ENCODE results near the gene HNRNPLL. TPM values are rescaled to one million over a fixed set of nuclear protein-coding genes. Genes with fewer than 3 reads are reported as not detected.
A peak's percentile ranks its signal among the peaks of the same experiment; 100 is the strongest.
"Not testable (repeated sequence)": the region's sequence is repeated elsewhere in the genome, so short reads cannot be mapped to it uniquely, and the experiment has no call there.

HNRNPLL gene
- total RNA-seq, 1 donor from 2014 or later: 12.3 TPM

GRCh38 chr2:38557217-38557616 is 45.5 kb downstream of the HNRNPLL start:
- DNase-seq (ENCODE audit: low spot score) (no peak), ATAC-seq (no peak)

- DNase-seq (ENCODE audit: low spot score) (no peak), ATAC-seq (no peak)
Measured at GRCh38 chr2:38556006-38556801, 46.5 kb downstream of the HNRNPLL start.

GRCh38 chr2:38554973-38555595 is 47.6 kb downstream of the HNRNPLL start:
- DNase-seq (ENCODE audit: low spot score) (no peak), ATAC-seq (peak; percentile 71)

GRCh38 chr2:38553554-38553953 is 49.2 kb downstream of the HNRNPLL start:
- ATAC-seq (no peak), DNase-seq (ENCODE audit: low spot score) (no peak)

GRCh38 chr2:38552259-38552658 is 50.5 kb downstream of the HNRNPLL start:
- DNase-seq (ENCODE audit: low spot score): no peak
- ATAC-seq: no peak

- DNase-seq (ENCODE audit: low spot score) (no peak), ATAC-seq (no peak)
Measured at GRCh38 chr2:38551746-38552145, 51.0 kb downstream of the HNRNPLL start.

- no peak for ATAC-seq
Measured at GRCh38 chr2:38551171-38551570, 51.6 kb downstream of the HNRNPLL start.

GRCh38 chr2:38549851-38550250 is 52.9 kb downstream of the HNRNPLL start:
- ATAC-seq (no peak), DNase-seq (ENCODE audit: low spot score) (no peak)

More at GRCh38 chr2:38551171-38551570, 51.6 kb downstream of the HNRNPLL start:
- no peak for DNase-seq (ENCODE audit: low spot score)

- ATAC-seq (no peak), DNase-seq (ENCODE audit: low spot score) (no peak)
Measured at GRCh38 chr2:38549071-38549704, 53.5 kb downstream of the HNRNPLL start.

- DNase-seq (ENCODE audit: low spot score): no peak
- no peak for ATAC-seq
Measured at GRCh38 chr2:38547791-38548190, 54.9 kb downstream of the HNRNPLL start.

- ATAC-seq: no peak
- no peak for DNase-seq (ENCODE audit: low spot score)
Measured at GRCh38 chr2:38546585-38546984, 56.1 kb downstream of the HNRNPLL start.

- DNase-seq (ENCODE audit: low spot score): no peak
- no peak for ATAC-seq
Measured at GRCh38 chr2:38546064-38546463, 56.7 kb downstream of the HNRNPLL start.

GRCh38 chr2:38542248-38542631 is 60.5 kb downstream of the HNRNPLL start:
- not testable (repeated sequence) for ATAC-seq

GRCh38 chr2:38540580-38541286 is 62.0 kb downstream of the HNRNPLL start:
- ATAC-seq (no peak), DNase-seq (ENCODE audit: low spot score) (no peak)

More at GRCh38 chr2:38542248-38542631, 60.5 kb downstream of the HNRNPLL start:
- DNase-seq (ENCODE audit: low spot score): not testable (repeated sequence)

- DNase-seq (ENCODE audit: low spot score): no peak
- ATAC-seq: no peak
Measured at GRCh38 chr2:38539086-38539485, 63.6 kb downstream of the HNRNPLL start.

- DNase-seq (ENCODE audit: low spot score) (no peak), ATAC-seq (no peak)
Measured at GRCh38 chr2:38537937-38538525, 64.7 kb downstream of the HNRNPLL start.

GRCh38 chr2:38537296-38537695 is 65.4 kb downstream of the HNRNPLL start:
- ATAC-seq; DNase-seq (ENCODE audit: low spot score): not testable (repeated sequence)

GRCh38 chr2:38535744-38536506 is 66.8 kb downstream of the HNRNPLL start:
- peak; percentile 99 for ATAC-seq
- peak; percentile 85 for DNase-seq (ENCODE audit: low spot score)

GRCh38 chr2:38535404-38535743 is 67.4 kb downstream of the HNRNPLL start:
- no peak for ATAC-seq

GRCh38 chr2:38534746-38535403 is 67.9 kb downstream of the HNRNPLL start:
- DNase-seq (ENCODE audit: low spot score) (no peak), ATAC-seq (no peak)

More at GRCh38 chr2:38535404-38535743, 67.4 kb downstream of the HNRNPLL start:
- no peak for DNase-seq (ENCODE audit: low spot score)
